NCI-H128 (cell line): ENCODE data around the gene GSTO2.
A peak's percentile ranks its signal among the peaks of the same experiment; 100 is the strongest.

Experiments used
- DNase-seq: peaks from one replicate; lab custom pipeline; 2025; ENCODE audit not compliant: unreplicated experiment; lab: John Stamatoyannopoulos, UW

GSTO2 gene

GRCh38 chr10:104253606-104254410 lies 15.2 kb upstream of the GSTO2 start:
- DNase-seq = no peak

GRCh38 chr10:104254493-104255310 lies 14.3 kb upstream of the GSTO2 start, which contains the start of gene GSTO1:
TSS of gene GSTO1 (plus strand) at chr10:104254892. CDS start at chr10:104254929, 37 bp downstream.
- no peak for DNase-seq

GRCh38 chr10:104255311-104255981 lies 13.5 kb upstream of the GSTO2 start:
- DNase-seq = no peak

DNA sequence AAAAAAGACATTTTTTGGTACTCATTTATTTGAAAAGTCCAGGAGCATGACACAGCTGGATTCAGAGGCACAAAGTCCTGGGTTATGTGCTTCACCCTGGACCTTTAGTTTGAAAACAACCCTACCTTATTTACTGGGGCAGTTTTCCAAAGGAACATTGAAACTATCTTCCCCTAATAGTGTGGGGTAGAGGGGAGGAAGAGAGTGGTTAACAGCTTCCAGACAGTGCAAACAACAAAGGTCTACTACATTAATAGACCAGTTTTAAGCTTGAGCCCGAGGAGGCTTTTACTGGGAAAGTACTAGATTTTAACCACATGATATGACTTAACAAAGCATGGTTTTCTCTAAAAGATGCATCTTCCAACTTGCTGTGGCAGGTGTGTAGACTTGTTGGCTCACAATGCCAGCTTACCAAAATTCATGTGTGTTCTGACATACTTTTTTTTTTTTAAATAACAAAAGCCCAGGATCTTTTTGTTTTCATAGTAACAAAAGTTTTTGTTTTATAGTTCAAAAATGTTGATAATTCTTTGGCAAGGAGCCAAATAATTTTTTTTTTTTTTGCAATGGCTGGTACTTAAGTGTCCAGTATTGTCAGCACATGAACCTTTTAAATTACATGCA lies 12.5 kb upstream of the GSTO2 start:
- no peak for DNase-seq

- DNase-seq = no peak
Measured at GRCh38 chr10:104257235-104257634, 11.7 kb upstream of the GSTO2 start.

GRCh38 chr10:104258209-104258608 lies 10.8 kb upstream of the GSTO2 start:
- no peak for DNase-seq

DNA sequence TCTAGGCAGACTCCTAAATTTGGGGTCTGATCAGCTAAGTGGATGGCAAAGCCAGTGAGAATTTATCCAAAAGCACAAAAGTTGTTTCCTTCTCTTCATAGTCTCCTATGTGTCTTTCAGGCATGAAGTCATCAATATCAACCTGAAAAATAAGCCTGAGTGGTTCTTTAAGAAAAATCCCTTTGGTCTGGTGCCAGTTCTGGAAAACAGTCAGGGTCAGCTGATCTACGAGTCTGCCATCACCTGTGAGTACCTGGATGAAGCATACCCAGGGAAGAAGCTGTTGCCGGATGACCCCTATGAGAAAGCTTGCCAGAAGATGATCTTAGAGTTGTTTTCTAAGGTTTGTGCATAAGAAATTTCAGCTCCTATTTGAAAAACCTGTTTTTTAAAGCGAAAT lies 9.5 kb upstream of the GSTO2 start:
- no peak for DNase-seq

GRCh38 chr10:104259999-104260774 lies 8.8 kb upstream of the GSTO2 start:
- no peak for DNase-seq

- no peak for DNase-seq
Measured at GRCh38 chr10:104260775-104261115, 8.2 kb upstream of the GSTO2 start.

GRCh38 chr10:104262055-104262454 lies 6.9 kb upstream of the GSTO2 start:
- no peak for DNase-seq

GRCh38 chr10:104264783-104265182 lies 4.2 kb upstream of the GSTO2 start:
- DNase-seq = no peak

DNA sequence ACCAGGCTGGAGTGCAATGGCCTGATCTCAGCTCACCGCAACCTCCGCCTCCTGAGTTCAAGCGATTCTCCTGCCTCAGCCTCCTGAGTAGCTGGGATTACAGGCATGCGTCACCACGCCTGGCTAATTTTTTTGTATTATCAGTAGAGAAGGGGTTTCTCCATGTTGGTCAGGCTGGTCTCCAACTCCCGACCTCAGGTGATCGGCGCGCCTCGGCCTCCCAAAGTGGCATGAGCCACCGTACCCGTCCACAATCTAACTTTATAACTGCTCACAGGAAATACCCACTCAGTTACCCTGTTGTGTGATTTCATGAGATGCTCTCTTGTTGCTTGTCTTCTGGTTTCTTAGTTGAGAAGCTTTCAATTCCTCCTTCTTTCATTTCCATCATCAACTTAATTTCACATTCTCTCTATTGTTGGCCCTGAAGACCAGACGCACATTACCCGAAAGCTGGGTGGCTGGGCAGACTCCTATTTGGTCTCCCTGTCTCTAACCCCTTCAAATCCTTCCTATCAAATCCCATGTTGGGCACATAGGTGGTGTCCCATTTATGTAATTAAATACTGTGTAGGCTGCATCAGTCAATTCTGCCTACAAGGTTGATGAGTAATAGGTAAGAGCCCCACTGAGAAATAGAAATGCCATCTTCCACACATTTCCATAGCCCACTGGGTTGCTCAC lies 1.1 kb upstream of the GSTO2 start:
- DNase-seq = no peak

DNA sequence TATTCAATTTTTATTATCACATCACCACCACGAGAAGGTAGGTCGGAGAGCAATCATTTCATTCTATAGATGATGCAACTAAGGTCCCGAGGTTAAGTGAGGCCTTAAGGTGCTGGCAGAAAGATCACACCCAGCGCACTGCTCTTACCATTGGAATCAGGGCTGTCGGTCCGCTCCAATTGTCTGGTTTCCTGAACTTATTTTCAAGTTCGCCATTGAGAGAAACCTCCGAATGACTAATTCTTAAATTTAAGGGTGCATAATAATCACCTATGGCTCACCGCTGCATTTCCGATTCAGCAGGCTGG lies 625 bp upstream of the GSTO2 start:
- DNase-seq = no peak

GRCh38 chr10:104273286-104273685 lies 4.3 kb downstream of the GSTO2 start:
- DNase-seq = no peak

DNA sequence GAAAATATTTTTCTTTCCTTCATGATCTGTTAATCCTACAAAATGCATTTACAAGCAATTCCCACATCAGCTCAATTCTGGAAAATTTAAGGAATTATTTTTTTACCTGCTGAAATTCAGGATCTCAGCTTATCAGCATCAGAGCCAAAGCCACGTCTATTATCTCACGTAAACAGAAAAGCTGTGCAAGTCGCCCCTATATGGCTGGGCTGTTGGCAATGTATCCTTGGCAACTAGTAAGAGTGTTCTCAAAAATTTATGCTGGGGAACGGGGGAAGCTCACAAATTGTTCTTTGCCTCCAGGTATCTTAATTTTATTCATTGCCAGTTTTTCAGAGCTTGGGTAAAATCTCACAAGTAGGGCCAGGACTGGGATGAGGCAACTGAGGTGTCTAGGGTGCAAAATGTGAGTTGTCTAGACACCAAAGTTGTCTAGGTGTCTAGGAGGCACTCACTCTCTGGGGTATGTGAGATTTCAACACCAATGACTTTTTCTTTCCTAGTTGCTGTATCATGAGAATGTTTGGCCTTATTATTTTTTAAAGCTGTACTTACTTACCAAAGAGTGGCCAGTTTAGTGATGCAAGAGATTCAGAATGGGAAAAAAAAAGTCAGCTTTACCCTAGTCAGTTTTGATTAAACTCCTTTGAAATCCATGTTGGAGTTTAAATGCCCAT lies 5.1 kb downstream of the GSTO2 start:
- DNase-seq = no peak

DNA sequence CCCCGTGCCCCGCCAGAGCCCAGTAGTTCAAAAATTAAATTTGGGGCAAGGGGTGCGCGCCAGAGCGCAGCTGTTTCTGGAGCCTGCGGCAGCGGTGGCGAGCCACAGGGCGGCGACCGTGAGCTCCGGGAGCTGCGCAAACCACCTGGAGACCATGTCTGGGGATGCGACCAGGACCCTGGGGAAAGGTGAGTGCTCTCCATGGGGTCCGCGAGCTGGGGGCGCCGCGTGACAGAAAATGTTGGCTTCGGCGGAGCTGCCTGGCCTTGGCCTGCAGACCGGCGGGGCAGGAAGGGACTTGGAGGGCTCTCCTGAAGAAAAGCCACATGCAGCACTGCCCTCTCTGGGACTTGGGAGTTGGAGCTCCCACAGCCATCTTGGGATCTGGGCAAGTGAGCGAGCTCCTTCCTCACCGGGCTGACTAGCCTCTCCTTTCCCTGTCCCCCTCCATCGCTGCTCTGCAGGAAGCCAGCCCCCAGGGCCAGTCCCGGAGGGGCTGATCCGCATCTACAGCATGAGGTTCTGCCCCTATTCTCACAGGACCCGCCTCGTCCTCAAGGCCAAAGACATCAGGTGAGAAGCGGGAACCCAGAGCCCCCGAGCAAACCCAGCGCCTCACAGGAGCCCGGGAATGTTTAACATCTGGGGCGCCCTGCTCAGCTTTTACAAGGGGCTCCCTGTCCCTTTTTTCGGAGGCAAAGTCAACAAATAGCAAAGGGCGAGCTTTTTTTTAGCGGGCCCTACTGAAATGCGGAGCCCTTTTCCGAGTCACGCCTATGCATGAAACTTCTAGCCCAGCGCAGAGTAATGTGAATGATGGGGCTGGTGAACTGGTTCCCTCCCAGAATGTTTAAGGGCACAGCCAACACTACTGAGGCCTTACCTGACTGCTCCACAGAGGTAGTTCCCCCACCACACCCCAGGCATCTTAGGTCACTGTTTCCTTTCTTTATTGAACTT lies 6.1 kb downstream of the GSTO2 start:
- no peak for DNase-seq

- no peak for DNase-seq
Measured at GRCh38 chr10:104276192-104276591, 7.2 kb downstream of the GSTO2 start.

- DNase-seq = peak; percentile 4
Measured at GRCh38 chr10:104277785-104278184, 8.8 kb downstream of the GSTO2 start.
